Endothelial cell of umbilical vein (primary cell): ENCODE results near the gene ASMTL. TPM values are rescaled to one million over a fixed set of nuclear protein-coding genes. Genes with fewer than 3 reads are reported as not detected.

ENCODE experiments used
- BruUV-seq: library from RNA; stranded (reverse); fragments of 400-500 nt; replicated peaks from 2 replicates; lab custom pipeline; 2021; lab: Mats Ljungman, UMichigan
- CTCF ChIA-PET: fragments of 300-600, 350-600 bp; sonication (Branson Sonifier 250); formaldehyde crosslinking; loops from one replicate; lab custom pipeline; 2021; ENCODE audit warnings: antibody characterized with exemption, inconsistent platforms; lab: Charles Lee
- POLR2A ChIA-PET: fragments of 300-600, 350-600 bp; sonication (Branson Sonifier 250); formaldehyde crosslinking; loops from one replicate; lab custom pipeline; 2021; ENCODE audit warnings: antibody characterized with exemption, inconsistent platforms; lab: Charles Lee
- DNase-seq: peaks from one replicate; pipeline ENCODE4 v3.0.0-alpha.2; 2011; ENCODE audit warnings: low read depth, low spot score
- FAIRE-seq: peaks from 2 replicates; lab custom pipeline; 2011; peaks lifted over from hg19 to GRCh38; lab: Jason Lieb, UNC
- H2AFZ ChIP-seq: 2 replicates; pipeline ENCODE4 v1.6.0; 2012; ENCODE audit warnings: low read depth, low read length, control low read depth, inconsistent platforms
- H3K27ac ChIP-seq: 2 replicates; pipeline ENCODE4 v1.5.1; 2011; ENCODE audit warnings: low read depth, mild to moderate bottlenecking, control low read depth, low read length, moderate library complexity; ENCODE audit not compliant: insufficient read depth
- H3K27me3 ChIP-seq, 2 experiments: 2 replicates each; pipeline versions ENCODE4 v1.6.0 to v1.6.1; 2011; ENCODE audit warnings: low read length in 2 of 2, mixed read lengths in 1 of 2; ENCODE audit not compliant: control insufficient read depth in 2 of 2, insufficient read depth in 2 of 2
- H3K36me3 ChIP-seq, 2 experiments: 2 replicates in 1 of 2; 3 replicates in 1 of 2; pipeline ENCODE4 v1.5.1; 2011; ENCODE audit warnings: low read length in 2 of 2, mild to moderate bottlenecking in 1 of 2, moderate library complexity in 1 of 2; ENCODE audit not compliant: control insufficient read depth in 2 of 2, insufficient read depth in 2 of 2; ENCODE audit errors: extremely low read depth in 1 of 2
- H3K4me1 ChIP-seq: 3 replicates; pipeline ENCODE4 v1.5.1; 2011; ENCODE audit warnings: mild to moderate bottlenecking, low read length; ENCODE audit not compliant: control insufficient read depth, insufficient read depth; ENCODE audit errors: extremely low read depth
- H3K4me2 ChIP-seq: 2 replicates; pipeline ENCODE4 v1.6.1; 2011; ENCODE audit warnings: low read length, control low read depth, mixed read lengths; ENCODE audit not compliant: insufficient read depth
- H3K4me3 ChIP-seq, 3 experiments: fragments of 200-600 bp in 1 of 3; sonication (generic), shearing (Covaris generic) in 1 of 3; replicated peaks in 1 of 3; 2 replicates each; pipeline ENCODE4 v1.5.1; 2011 to 2016; ENCODE audit warnings: control low read depth in 3 of 3, low read length in 3 of 3, mild to moderate bottlenecking in 2 of 3, inconsistent platforms in 1 of 3, low read depth in 1 of 3, moderate library complexity in 1 of 3; ENCODE audit not compliant: insufficient read depth in 1 of 3
- H3K79me2 ChIP-seq: 2 replicates; pipeline ENCODE4 v1.6.0; 2012; ENCODE audit warnings: low read length, inconsistent platforms; ENCODE audit not compliant: control insufficient read depth, insufficient read depth
- H3K9ac ChIP-seq: replicated peaks from 2 replicates; pipeline ENCODE3; 2011; ENCODE audit warnings: low read length, control low read depth; ENCODE audit not compliant: insufficient read depth; ENCODE audit errors: extremely low read depth
- H3K9me1 ChIP-seq: replicated peaks from 3 replicates; pipeline ENCODE4 v1.6.0; 2011; ENCODE audit warnings: mild to moderate bottlenecking, low read length; ENCODE audit not compliant: control insufficient read depth, insufficient read depth; ENCODE audit errors: extremely low read depth
- H3K9me3 ChIP-seq: replicated peaks from 2 replicates; pipeline ENCODE4 v1.5.1; 2012; ENCODE audit warnings: low read length, inconsistent platforms; ENCODE audit not compliant: control insufficient read depth, insufficient read depth
- H4K20me1 ChIP-seq: replicated peaks from 2 replicates; pipeline ENCODE3; 2011; ENCODE audit warnings: mild to moderate bottlenecking, low read length; ENCODE audit not compliant: control insufficient read depth, insufficient read depth; ENCODE audit errors: extremely low read depth
- EZH2 ChIP-seq: IDR thresholded peaks from 2 replicates; pipeline ENCODE4 v1.6.1; 2012; ENCODE audit warnings: borderline replicate concordance, low read depth, mild to moderate bottlenecking, moderate library complexity, low read length, inconsistent platforms; ENCODE audit not compliant: severe bottlenecking
- FOS ChIP-seq: IDR thresholded peaks from 2 replicates; pipeline ENCODE4 v1.6.1; 2011; ENCODE audit warnings: mild to moderate bottlenecking, low read length, moderate library complexity, borderline replicate concordance; ENCODE audit not compliant: insufficient read depth
- GATA2 ChIP-seq: IDR thresholded peaks from 2 replicates; pipeline ENCODE4 v1.7.0; 2011; ENCODE audit warnings: low read depth, mild to moderate bottlenecking, moderate library complexity, mixed read lengths, low read length; ENCODE audit not compliant: insufficient read length, insufficient read depth
- JUN ChIP-seq: IDR thresholded peaks from 2 replicates; pipeline ENCODE4 v1.6.1; 2011; ENCODE audit warnings: borderline replicate concordance, low read depth; ENCODE audit not compliant: insufficient read length, insufficient read depth
- MYC ChIP-seq: IDR thresholded peaks from one replicate; pipeline ENCODE4 v1.6.1; 2011; ENCODE audit warnings: mild to moderate bottlenecking, low read depth, low read length
- POLR2A ChIP-seq: IDR thresholded peaks from 2 replicates; pipeline ENCODE4 v1.6.1; 2012; ENCODE audit warnings: low read depth, mild to moderate bottlenecking, control low read depth, low read length
- POLR2AphosphoS5 ChIP-seq: IDR thresholded peaks from 2 replicates; pipeline ENCODE4 v1.6.1; 2012; ENCODE audit warnings: low read depth, mild to moderate bottlenecking, control low read depth, low read length, moderate library complexity; ENCODE audit not compliant: insufficient read depth
- dilution Hi-C: fragments of 300-500 bp; cut with MboI; formaldehyde crosslinking; loops from one replicate; pipeline ENCODE4 v1.15.0; 2019; ENCODE audit warnings: low sequenced_read_pairs; ENCODE audit not compliant: extremely low pct_ligation_motif_present
- intact Hi-C: fragments of 100-400 bp; cut with micrococcal nuclease; formaldehyde crosslinking; loops from one replicate; pipeline ENCODE4 v1.10.0; 2022
- polyA plus RNA-seq, 4 experiments: library from polyadenylated mRNA; depleted of rRNA in 3 of 4; stranded (reverse) in 3 of 4; unstranded in 1 of 4; fragments of >200 nt; gene quantifications; 2 replicates each; pipeline versions ENCODE4 v1.2.1 to v1.2.3, GENCODE V29; 2011 to 2012; ENCODE audit warnings: missing spikeins in 1 of 4
- total RNA-seq: library from RNA; stranded (reverse); gene quantifications from 2 replicates; pipeline ENCODE4 v1.2.3, GENCODE V29; 2021
- TF ChIP-seq, protein P1 (sequence below), 2 donors: IDR thresholded peaks; 1 replicate in 1 of 2; 2 replicates in 1 of 2; pipeline ENCODE4 v1.5.1; 2011; ENCODE audit warnings: low read length in 2 of 2, mild to moderate bottlenecking in 2 of 2, moderate library complexity in 2 of 2, control low read depth in 1 of 2, inconsistent platforms in 1 of 2, low read depth in 1 of 2; ENCODE audit not compliant: insufficient read depth in 1 of 2; ENCODE audit errors: extremely low read depth in 1 of 2
- TF ChIP-seq, protein P2 (sequence below): IDR thresholded peaks from 2 replicates; pipeline ENCODE4 v1.6.1; 2011; ENCODE audit not compliant: insufficient read depth, insufficient read length

Gene ASMTL
- total and polyA plus RNA-seq, 2 donors (not counting 3 experiments of a cell fraction or from before 2014, with no cell fraction given): 27.1 to 29.9 TPM

DNA sequence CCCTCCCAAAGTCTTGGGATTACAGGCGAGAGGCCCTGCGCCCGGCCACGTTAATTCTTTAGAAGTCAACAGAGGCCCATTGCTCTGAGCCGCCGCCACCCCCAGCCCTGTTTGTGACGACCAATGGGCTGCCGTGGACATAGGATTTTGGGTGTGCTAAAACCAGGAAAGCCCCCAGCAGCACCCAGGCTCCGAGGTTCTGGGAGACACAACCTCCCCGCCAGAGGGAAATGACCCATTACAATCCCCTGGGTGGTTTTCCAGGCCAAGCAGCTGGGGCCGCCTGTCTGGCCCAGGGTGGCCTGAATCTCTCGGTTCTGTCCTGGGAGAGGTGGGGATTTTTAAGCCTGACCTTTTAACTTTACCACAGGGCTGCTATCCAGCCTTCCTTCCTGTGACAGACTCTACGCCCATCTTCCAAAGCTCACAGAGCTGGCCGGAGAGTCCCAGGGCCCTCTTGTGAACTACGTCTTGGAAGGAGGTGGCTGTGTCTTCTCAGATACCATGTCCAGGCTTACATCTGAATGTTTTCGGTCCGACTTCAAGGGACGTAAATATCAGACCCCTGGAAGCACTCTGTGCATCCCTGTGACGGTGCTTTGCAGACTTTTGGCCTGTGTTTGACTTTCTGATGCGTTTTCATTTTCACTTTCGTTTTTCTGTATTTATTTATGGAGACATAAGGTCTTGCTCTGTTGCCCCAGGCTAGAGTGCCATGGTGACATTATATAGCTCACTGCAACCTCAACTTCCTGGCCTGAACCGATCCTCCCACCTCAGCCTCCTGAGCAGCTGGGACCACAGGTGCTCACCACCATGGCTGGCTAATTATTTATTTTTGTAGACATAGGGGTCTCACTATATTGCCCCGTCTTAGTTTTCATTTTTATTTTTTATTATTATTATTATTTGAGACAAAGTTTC is 48.3 kb upstream of the ASMTL start:
- dilution Hi-C loops: no loop called here
- intact Hi-C loops: no loop called here
- Histone ChIP-seq H2AFZ (no peak overlapping the region), H3K79me2 (no peaks in the 10 kb centered on the region), H3K4me1 (no peaks in the 10 kb centered on the region), H3K27ac (no peak overlapping the region), H3K36me3 (no peaks in the 10 kb centered on the region), H3K27me3 (no peaks in the 10 kb centered on the region), H3K4me3 (no peak overlapping the region), H3K9ac (no peak overlapping the region), H3K9me3 (no peaks in the 10 kb centered on the region), H3K9me1 (no peaks in the 10 kb centered on the region), H4K20me1 (no peaks in the 10 kb centered on the region), H3K4me2 (no peak overlapping the region)
- no peak for FAIRE-seq
- POLR2A ChIA-PET: no interaction called here
- no TSS peak for BruUV-seq
- no peak for DNase-seq
- CTCF ChIA-PET: no interaction called here
- TF ChIP-seq POLR2AphosphoS5: no peak
- TF ChIP-seq MYC: no peak
- no peak for TF ChIP-seq FOS
- TF ChIP-seq POLR2A: no peak
- no peak for TF ChIP-seq JUN
- TF ChIP-seq, protein P1, sequence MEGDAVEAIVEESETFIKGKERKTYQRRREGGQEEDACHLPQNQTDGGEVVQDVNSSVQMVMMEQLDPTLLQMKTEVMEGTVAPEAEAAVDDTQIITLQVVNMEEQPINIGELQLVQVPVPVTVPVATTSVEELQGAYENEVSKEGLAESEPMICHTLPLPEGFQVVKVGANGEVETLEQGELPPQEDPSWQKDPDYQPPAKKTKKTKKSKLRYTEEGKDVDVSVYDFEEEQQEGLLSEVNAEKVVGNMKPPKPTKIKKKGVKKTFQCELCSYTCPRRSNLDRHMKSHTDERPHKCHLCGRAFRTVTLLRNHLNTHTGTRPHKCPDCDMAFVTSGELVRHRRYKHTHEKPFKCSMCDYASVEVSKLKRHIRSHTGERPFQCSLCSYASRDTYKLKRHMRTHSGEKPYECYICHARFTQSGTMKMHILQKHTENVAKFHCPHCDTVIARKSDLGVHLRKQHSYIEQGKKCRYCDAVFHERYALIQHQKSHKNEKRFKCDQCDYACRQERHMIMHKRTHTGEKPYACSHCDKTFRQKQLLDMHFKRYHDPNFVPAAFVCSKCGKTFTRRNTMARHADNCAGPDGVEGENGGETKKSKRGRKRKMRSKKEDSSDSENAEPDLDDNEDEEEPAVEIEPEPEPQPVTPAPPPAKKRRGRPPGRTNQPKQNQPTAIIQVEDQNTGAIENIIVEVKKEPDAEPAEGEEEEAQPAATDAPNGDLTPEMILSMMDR (IDR thresholded peaks at IDR 0.05; ENCODE audit: extremely low read depth in 1 of 2, insufficient read depth in 1 of 2, low read depth in 1 of 2, low read length in 2 of 2): no peak
- no peak for TF ChIP-seq EZH2
- TF ChIP-seq, protein P2, sequence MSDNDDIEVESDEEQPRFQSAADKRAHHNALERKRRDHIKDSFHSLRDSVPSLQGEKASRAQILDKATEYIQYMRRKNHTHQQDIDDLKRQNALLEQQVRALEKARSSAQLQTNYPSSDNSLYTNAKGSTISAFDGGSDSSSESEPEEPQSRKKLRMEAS: no peak
- no peak for TF ChIP-seq GATA2
